ENCODE measurements around the gene COMMD10. TPM values are rescaled to one million over a fixed set of nuclear protein-coding genes. Genes with fewer than 3 reads are reported as not detected.

COMMD10 gene
- total and polyA plus RNA-seq, 2 of the 4 experiments (the other 2 are of a cell fraction): 12.8 to 20.4 TPM

- Histone ChIP-seq H3K14ac (replicated peaks; ENCODE audit: low read depth, low read length) (no peak overlapping the region), H3K9me3 (ENCODE audit: control insufficient read depth, insufficient read depth, low read length) (no peaks in the 10 kb centered on the region), H3K23ac (ENCODE audit: low read depth, low read length) (no peak overlapping the region), H3K27ac (ENCODE audit: insufficient read depth, low read length) (no peak overlapping the region), H3K56ac (ENCODE audit: extremely low read depth, insufficient read depth, low read length) (no peak overlapping the region), H3K18ac (ENCODE audit: low read depth, low read length) (no peak overlapping the region), H4K8ac (ENCODE audit: low read depth in 2 of 2, low read length in 2 of 2) (no peak overlapping the region), H2BK5ac (ENCODE audit: low read depth, low read length, poor library complexity, severe bottlenecking) (no peak overlapping the region), H3K4me1 (ENCODE audit: control insufficient read depth, insufficient read depth, low read length) (no peaks in the 10 kb centered on the region), H3K4ac (ENCODE audit: low read depth, low read length) (no peak overlapping the region), H3K79me1 (ENCODE audit: low read depth in 1 of 2, low read length in 2 of 2) (no peaks in the 10 kb centered on the region), H2AK9ac (replicated peaks; ENCODE audit: low read depth, low read length, poor library complexity) (no peak overlapping the region), H3K36me3 (ENCODE audit: control insufficient read depth, insufficient read depth, low read length) (no peaks in the 10 kb centered on the region), H2BK20ac (ENCODE audit: low read depth, low read length) (no peak overlapping the region), H4K5ac (ENCODE audit: low read depth, low read length) (no peak overlapping the region), H3K4me3 (ENCODE audit: insufficient read depth, low read depth, low read length) (no peak overlapping the region), H2AFZ (replicated peaks; ENCODE audit: low read length, poor library complexity) (no peak overlapping the region), H3K27me3 (ENCODE audit: control insufficient read depth, insufficient read depth, low read length) (peaks cover 11% of the 10 kb centered on the region), H3K9ac (ENCODE audit: low read depth, low read length) (no peak overlapping the region), H2BK15ac (ENCODE audit: low read depth, low read length) (no peak overlapping the region), H4K20me1 (ENCODE audit: insufficient read depth, low read length) (no peaks in the 10 kb centered on the region), H2AK5ac (ENCODE audit: low read depth, low read length) (no peak overlapping the region), H3K4me2 (ENCODE audit: low read depth, low read length) (no peak overlapping the region), H3K9me1 (ENCODE audit: insufficient read depth, low read length) (no peaks in the 10 kb centered on the region; the same call in 1 of the 2 replicates), H4K91ac (ENCODE audit: insufficient read depth, low read depth, low read length) (no peak overlapping the region), H2BK120ac (ENCODE audit: low read depth, low read length) (no peak overlapping the region)
- no peak for TF ChIP-seq CEBPB (IDR thresholded peaks at IDR 0.05; ENCODE audit: low read depth, low read length)
- no peak for TF ChIP-seq POLR2A (IDR thresholded peaks at IDR 0.05; ENCODE audit: low read depth, low read length)
- TF ChIP-seq MAFK (IDR thresholded peaks at IDR 0.05; ENCODE audit: low read depth, low read length): no peak
- TF ChIP-seq RCOR1 (IDR thresholded peaks at IDR 0.05; ENCODE audit: insufficient replicate concordance, low read length): no peak
- TF ChIP-seq MAZ (IDR thresholded peaks at IDR 0.05; ENCODE audit: borderline replicate concordance, low read depth, low read length): no peak
- no peak for TF ChIP-seq USF2 (IDR thresholded peaks at IDR 0.05; ENCODE audit: low read depth, low read length)
- TF ChIP-seq, protein P1, sequence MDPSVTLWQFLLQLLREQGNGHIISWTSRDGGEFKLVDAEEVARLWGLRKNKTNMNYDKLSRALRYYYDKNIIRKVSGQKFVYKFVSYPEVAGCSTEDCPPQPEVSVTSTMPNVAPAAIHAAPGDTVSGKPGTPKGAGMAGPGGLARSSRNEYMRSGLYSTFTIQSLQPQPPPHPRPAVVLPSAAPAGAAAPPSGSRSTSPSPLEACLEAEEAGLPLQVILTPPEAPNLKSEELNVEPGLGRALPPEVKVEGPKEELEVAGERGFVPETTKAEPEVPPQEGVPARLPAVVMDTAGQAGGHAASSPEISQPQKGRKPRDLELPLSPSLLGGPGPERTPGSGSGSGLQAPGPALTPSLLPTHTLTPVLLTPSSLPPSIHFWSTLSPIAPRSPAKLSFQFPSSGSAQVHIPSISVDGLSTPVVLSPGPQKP (IDR thresholded peaks at IDR 0.05; ENCODE audit: borderline replicate concordance, low read depth, low read length): no peak
- no peak for TF ChIP-seq CHD1 (IDR thresholded peaks at IDR 0.05; ENCODE audit: low read depth, low read length)
- no peak for TF ChIP-seq MXI1 (IDR thresholded peaks at IDR 0.05; ENCODE audit: borderline replicate concordance, low read depth, low read length)
- no peak for TF ChIP-seq BHLHE40 (IDR thresholded peaks at IDR 0.05; ENCODE audit: low read depth, low read length)
- TF ChIP-seq SMC3 (IDR thresholded peaks at IDR 0.05; ENCODE audit: low read depth, low read length): no peak
- TF ChIP-seq CTCF (conservative IDR thresholded peaks at IDR 0.05; ENCODE audit: low read depth, low read length): no peak
- no peak for TF ChIP-seq RAD21 (IDR thresholded peaks at IDR 0.05; ENCODE audit: low read length)
- TF ChIP-seq FOS (IDR thresholded peaks at IDR 0.05; ENCODE audit: low read depth, low read length): no peak
- no peak for TF ChIP-seq RFX5 (IDR thresholded peaks at IDR 0.05; ENCODE audit: low read depth, low read length)
- TF ChIP-seq NFE2L2 (IDR thresholded peaks at IDR 0.05; ENCODE audit: low read depth, low read length): no peak
- no peak for ATAC-seq (ENCODE audit: low read depth)
- ChIA-PET CTCF (no interaction called here), POLR2A (ENCODE audit: unreplicated experiment) (no interaction called here)
- dilution Hi-C loops (cut with HindIII; ENCODE audit: low sequenced_read_pairs, unreplicated experiment): no loop called here
- in situ Hi-C loops (cut with MboI; ENCODE audit: low sequenced_read_pairs): no loop called here
- no peak for DNase-seq
- BruUV-seq (replicated peaks): no TSS peak
- intact Hi-C loops (cut with micrococcal nuclease): no loop called here
These were observed 42.5 kb upstream of the COMMD10 start for GRCh38 chr5:116042375-116042774.

All from IMR-90 (cell line).